Islet of Langerhans (tissue), 1 donor: ENCODE measurements around the gene MRPL44.

Experiments used
- FAIRE-seq: peaks from one replicate; lab custom pipeline; 2011; peaks lifted over from hg19 to GRCh38; lab: Jason Lieb, UNC

The MRPL44 gene

DNA sequence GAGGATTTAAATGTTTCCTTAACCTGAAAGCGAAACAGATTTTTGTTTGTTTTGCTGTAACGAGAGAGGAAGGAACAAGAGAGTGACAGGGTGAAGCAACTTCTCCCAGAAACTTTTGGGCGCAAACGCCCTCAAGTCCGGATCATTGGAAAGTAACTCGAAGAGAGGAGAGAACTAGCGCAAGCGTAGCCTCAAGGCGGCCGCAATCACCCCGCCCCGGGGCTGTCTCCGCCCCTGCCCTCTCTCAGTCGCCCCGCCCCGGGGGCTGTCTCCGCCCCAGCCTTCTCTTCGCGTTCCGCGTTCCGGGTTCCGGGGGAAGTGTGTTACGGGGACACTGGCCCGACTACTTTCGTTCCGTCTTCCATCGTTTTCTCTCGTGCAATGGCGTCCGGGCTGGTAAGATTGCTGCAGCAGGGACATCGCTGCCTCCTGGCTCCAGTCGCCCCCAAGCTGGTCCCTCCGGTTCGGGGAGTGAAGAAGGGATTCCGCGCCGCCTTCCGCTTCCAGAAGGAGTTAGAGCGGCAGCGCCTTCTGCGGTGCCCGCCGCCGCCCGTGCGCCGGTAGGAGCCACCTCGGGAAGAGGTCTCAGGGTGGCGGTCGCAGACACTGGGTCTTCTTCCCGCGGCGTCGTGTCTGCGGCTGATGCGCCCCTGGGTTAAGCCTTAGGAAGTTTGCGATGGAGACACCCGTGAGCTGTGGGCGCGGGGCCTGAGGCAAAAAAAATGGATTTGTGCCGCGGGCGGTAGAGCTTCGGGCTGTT, at the start of gene MRPL44:
MRPL44 (plus strand) TSS at position 372 of the 760 bp plus-strand sequence; CDS start at position 382, 10 bp downstream.
- peak; percentile 81 for FAIRE-seq

DNA sequence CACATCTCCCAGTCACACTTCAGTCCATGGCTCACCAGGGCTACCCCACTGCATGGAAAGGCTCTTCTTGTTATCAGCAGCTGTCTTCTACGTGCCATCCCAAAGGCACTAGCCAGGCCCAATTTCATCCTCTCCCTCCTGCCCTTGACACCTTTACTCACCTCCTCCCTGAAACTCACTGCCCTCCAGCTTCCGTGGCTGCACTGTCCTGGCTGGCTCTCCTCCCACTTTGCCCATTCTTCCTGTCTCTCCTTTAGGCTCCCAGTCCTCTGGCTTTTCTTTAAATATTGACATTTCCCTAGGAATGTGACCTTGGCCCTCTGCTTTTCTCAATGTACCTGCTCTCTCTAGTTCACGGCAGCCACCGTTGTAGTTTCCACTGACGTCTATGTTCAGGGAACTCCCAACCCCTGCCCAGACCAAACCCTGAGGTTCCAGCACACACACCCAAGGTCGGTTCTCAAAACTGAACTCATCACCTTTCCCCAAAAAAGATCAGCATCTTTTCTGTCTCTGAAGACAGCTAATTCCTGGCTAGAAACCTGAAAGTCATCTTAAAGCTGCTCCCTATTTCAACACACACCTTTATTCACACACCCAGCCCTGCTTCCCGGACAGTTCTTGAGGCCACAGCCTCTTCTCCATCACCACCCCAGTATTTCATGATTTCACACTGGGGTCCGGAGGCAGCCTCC, 48.8 kb upstream of the MRPL44 start:
- no peak for FAIRE-seq

DNA sequence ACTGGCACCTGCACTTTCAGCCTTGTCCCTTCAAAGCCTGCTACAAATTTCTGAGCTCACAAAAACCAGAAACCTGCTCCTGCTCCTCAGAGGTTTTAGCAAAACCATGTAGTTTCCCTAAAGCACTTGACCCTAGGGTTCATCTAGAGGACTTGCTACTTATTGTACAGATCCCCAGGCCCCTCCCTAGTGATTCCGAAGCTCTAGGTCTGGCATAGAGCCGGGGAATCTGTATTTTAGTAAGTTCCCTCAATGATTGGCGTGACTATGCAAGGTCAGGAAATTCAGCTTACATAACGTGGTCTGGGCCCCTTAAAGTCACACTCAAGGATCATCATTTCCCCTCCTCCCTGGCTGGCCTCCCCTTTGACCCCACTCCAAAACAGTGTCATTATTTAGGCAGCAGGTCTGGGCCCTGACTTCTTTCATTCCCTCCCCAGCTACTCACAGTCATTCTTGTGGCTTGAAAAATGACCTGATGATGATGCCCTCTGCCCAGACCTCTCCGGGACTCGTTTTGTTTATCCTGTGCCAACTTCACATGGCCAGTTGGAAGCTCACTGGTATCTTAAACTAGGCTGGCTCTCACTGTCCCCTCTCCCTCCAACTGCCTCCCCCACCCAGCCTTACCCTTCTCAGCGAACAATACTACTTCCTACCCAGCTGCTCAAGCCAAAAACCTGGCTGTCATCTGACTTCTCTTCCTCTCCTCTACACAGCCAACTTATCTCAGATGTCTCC, 48.1 kb upstream of the MRPL44 start:
- no peak for FAIRE-seq

DNA sequence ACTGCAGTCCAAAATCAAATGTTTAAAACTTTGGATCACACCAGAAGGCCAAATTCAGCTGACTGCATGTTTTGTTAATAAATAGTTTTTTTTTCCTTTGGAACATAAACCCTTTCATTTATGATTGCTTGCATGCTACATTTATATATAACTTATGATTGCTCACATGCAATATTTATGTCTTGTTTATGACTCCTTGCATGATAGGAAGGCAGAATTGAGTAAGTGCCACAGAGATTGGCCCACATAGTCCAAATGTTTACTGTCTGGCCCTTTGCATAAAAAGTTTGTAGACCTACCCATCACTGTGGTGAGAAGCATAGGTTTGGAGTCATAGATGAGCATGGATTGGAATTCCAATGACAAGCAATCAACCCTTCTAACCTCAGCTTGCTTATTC, 42.9 kb upstream of the MRPL44 start:
- FAIRE-seq, result no peak

DNA sequence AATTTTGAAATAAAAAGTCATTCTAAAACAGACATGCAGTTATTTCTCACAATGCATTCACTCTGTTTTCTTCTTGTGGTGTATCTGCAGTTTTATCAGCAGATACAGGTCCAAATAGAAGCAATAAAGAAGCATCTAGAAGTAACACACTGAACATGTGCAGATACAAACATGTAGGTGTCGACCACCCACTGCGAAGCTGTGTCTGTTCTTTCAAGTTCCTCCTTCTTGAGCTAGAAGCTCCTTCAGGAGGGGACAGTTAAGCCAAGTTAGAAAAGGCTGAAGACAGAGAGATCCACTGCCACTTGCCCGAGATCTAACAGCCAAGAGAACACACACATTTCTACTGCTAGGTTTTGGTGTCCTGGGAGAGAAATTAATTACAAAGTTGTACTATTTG, 42.2 kb upstream of the MRPL44 start:
- no peak for FAIRE-seq

DNA sequence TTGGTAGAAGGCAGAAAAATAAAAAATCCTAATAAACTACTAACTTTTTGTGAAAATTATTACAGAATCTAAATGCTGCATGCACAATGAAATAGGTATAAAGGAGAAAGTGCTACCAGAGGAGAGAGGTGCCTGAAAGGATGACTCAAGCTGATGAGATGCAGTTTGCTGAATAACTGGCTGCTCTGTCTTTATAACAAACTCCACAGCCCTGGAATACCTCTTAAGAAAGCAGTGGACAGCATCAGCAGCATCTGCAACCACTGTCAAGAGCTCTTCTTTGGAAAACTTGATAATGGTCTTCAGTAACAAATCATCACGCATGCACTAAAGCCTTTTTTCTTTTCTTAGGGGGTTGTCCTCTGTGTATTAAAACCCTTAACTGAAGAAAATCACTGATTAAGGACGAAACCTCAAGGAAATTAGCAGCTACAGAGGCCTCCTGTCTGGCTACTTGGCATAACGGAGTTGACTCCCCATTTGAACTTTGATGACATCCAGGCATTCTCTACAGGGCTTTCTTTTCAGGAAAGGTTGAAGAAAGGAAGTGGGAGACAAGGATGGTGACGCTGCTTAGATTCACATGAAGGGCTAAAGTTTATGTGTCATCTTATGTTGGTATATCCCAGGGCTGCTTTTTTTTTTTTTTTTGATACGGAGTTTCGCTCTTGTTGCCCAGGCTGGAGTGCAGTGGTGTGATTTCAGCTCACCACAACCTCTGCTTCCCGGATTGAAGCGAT, 40.9 kb upstream of the MRPL44 start:
- no peak for FAIRE-seq

DNA sequence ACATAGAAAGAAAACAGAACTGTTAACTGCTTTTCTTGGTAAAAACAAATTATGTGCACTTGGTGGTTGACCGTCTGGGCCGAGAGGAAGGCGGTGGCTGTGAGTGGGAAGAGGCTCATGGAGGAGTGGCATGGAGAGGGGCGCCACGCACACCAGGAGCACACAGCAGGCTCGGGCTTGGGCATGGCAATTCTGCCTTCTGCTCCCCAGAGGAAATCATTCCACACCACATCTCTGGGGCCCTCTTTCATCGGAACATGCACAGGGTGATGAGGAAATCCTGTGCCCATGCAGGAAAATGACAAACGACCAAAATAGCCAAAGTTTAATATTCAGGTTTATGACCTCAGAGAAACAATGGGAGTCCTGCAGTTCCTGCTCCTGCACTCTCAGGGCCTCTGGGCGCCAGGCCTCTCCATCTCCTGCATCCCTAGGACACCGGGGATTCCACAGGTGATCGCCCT, 38.6 kb upstream of the MRPL44 start:
- FAIRE-seq, result no peak

DNA sequence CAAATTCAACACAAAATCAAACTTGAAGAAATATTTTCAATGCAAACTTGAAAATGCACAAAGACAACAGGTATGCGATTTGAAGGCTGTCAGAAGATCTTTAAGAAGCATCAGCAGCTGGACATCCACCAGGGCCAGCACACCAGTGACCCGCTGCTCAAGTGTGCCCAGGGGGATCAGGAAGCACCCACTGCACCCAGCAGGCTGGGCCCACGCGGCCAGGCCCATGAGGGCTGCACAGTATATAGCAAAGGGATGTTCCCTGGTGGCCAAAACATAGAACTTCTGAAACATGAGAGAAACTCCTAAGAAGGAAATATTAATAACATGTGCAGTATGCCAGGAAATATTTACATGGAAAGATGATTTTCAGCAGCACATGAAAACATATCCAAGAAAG, 37.2 kb upstream of the MRPL44 start:
- FAIRE-seq, result no peak

DNA sequence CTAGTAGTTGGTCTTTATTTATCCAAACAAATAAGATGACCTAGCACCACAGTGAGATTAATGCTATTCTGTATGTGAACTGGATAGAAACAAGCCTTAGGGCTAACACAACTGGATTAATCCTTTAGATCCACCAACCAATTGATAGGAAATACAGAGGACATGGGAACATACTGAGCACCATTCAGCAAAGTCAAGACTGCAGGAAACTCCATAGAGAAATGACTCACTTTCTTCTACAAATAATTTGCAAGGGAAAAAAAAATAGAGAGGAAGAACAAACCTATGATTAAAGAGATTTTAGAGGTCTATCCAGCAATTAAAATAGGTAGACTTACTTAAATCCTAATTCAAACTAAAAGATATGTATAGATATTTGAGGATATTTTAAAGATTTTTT, 36.1 kb upstream of the MRPL44 start:
- no peak for FAIRE-seq

DNA sequence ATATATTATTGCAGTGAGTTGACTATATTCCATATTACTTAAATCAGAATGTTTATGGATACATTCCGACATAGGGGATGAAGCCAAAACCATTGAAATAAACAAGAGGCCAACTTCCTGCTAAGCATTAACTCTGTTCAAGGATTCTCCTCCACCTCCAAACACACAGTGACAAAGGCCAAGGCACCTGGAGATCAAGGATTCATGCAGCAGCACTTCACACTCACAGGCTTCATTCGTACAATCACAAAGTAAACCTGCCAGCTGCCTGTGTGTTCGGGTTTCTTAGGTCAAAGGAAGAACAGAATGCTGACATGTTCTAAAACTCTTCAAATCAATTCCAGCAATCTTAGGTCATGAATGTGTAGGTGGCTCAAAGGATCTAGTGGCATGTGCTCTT, 35.0 kb upstream of the MRPL44 start:
- FAIRE-seq, result no peak

DNA sequence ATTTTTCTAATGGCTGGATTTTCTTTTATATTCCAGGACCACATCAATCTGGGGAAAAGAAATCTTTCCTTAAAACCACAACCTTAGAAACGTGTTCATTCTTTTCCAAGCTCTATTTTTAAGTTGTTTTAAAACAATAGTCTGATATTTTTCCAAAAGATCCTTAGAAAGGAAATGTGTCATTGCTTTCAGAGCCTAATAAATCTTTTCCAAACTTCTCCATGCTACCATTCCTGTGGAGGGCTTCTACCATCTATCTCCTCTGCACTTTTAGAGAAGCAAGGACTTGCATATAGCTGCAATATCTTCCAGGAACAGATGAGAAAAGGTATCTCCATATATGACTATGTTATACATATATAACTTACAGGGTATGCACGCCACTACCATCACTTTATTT, 33.3 kb upstream of the MRPL44 start:
- no peak for FAIRE-seq

DNA sequence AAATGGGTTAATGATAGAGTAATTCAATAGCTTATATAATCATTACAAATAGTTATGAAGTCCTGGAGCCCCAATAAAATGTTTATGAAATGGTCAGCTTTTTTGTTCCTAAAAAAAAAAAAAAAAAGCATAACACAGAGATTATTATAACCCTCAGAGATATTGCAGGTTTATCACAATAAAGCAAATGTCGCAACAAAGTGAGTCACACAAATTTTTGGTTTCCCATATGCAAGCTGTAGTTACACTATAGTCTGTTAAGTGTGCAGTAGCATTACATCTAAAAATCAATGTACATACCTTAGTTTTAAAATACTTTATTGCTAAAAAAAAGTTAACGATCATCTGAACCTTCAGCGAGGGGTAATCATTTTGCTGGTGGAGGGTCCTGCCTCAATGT, 32.2 kb upstream of the MRPL44 start:
- FAIRE-seq, result no peak

DNA sequence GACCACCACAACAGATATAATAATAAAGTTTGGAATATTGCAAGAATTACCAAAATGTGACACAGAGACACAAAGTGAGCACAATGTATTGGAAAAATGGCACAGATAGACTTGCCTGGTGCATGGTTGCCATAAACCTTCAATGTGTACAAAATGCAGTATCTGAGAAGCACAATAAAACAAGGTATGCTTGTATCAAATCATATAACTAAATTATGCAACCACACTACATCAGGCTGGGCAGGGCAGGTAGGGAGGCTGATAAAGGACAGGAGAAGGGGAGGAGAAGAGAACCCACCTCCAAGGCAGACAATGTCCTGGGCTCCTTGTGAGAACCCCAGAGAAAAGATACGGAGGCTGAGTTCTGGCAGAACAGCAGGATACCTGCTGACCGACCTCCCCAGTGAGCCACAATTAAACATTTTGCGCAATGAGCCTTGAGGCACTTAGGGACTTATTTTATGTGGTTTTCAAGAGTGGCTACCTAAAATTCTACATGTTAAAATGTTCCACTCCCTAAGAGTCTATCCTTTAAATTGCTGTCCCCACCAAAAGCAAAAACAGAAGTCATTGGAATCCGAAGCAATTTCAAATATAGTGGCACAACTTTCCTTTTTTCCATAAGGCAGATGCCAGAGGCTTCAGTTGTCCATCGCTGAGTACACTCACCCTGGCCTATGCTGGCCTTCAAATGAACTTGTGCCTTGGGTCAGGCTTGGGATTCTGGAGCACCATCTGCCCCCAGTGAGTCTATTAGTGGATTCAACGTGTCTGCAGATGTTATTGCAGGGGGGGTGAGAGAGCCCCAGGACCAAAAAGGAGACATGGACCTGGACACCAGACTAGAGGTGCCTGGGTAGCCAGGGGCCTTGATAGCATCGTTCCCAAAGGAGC, 28.9 kb upstream of the MRPL44 start:
- FAIRE-seq, result no peak

DNA sequence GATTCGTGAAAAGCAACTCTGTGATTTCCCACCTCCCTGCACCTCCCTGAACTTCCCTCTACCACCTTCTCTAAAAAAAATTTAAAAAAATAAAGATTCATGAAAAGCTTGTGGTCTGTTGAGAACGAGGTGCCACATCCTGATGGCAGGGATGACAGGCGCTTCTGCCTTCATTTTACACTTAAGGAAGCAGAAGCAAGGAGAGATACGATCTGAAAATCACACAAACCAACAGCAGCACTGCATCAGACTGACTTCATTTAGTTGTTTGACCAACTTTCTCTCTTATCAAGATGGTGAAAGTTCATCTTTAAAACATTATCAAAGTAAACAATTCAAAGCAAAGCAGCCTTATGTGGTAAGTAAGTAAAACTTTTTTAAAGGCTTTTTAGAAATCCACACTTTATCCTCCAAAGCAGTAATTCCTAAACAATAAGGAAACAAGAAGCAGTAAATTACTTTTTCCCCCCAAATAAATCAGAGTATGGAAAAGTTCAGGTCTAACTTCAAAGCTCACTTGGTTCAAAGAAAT, 27.6 kb upstream of the MRPL44 start:
- FAIRE-seq, result no peak

DNA sequence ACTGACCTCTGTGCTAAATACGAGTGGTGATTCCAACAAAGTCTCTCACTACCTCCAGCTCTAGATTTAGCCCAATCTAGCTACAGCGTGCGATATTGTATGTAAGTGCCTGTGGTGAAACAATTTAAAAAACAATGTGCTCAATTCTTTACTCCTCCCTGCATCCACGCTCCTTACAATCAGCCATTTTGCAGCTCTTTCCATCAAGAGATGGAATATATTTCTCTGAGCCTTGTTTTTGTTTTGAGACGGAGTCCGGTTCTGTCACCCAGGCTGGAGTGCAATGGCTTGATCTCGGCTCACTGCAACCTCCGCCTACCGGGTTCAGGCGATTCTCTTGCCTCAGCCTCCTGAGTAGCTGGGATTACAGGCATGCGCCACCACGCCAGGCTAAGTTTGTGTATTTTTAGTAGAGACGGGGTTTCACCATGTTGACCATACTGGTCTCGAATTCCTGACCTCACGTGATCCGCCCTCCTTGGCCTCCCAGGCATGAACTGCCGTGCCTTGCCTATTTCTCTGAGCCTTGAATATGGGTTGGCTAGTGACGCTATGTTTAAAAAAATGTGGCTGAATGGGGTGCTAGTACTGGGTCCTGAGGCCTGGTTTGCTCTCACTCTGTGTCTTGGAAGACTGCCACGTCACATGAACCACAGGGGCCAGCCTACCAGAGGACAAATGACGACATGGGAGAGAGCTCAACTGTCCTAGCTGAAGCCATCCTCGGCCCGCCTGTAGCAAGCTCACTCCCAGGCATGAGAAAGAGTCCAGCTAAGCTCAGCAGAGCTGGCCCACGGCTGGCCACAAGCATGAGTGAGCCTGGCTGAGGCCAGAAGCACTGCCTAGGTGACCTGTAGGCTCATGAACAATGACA, 26.9 kb upstream of the MRPL44 start:
- FAIRE-seq, result no peak

DNA sequence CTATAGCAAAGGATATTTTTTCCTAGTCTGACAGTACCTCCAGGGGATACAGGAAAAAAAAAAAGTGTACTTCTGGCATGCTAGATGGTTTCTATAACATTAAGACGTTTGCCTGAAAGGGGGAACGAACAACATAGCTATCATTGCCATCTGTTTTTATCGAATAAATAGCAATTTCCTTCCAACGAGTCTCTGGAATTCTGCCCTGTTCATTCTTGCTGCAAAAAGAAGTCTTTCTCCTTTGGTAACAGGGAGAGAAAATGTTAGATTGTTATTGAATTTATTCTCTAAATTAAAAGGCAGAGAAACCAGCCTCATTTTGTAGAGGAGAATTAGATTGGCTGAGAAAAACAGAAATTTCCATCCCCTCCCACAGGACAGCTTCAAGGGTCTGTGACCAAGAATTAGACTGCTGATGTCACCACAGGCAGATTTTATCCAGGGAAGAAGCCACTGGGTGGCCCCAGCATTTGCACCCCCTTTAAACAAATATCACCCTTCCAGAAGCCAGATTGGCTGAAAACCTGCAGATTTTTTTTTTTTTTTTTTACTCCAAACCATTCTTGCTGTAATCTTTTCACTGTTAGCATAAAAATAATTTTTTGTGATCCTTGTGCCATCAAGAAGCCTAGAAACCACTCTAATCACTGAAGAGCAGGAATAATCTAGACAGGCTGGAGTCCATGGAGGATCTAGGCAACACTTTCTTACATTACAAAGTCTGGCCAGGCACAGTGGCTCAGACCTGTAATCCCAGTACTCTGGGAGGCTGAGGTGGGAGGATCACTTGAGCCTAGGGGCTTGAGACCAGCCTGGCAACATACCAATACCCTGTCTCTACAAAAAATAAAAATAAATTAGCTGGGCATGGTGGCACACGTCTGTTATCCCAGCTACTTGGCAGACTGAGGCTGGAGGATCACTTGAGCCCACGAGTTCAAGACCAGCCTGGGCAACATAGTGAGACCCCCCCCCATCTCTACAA, 24.2 kb upstream of the MRPL44 start:
- no peak for FAIRE-seq

DNA sequence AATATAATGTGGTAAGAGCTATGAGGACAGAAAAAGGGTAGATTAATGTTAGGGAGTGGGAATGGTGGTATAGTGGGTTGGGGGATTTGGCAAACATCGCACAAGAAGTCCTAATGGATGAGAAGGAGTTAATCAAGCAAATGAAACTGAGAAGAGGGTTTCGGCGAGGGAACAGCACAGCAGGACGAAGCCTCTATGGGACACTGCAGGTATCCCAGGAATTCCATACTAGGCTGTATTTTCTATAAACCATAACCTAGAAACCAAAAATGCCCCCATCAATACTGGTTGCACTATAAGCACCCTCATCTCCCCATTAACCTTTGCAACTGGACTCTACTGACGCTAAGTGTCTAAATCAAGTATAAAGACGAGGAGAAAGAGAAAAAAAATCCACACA, 22.4 kb upstream of the MRPL44 start:
- no peak for FAIRE-seq

DNA sequence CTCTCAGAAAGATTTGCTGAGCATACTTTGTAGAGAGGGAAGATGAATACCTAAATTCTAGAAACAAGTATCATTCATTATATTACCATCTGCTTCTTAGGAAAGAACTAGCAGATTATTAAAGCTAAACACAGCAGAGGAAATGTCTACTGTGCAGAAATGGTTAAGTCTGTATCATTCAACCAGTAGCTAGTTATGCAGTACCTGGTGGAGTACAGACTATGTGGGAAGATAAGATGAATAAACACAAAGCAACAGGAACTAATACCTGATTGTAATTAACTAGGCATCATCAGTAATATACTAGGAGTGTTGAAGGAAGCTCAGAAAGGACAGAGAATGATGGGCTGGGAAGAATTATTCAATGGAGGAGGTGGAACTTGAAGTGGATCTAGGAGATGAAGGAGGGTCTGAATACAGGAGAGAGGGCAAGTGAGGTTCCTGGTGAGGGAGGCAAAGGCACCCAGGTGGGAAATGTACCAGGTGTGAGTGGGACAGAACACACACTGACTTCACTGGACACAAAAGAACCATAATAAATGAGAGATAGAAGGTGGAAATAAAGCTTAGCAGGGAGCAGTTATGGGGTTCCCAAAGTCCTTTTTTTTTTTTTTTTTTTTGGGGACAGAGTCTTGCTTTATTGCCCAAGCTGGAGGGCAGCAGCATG, 21.7 kb upstream of the MRPL44 start:
- FAIRE-seq, result no peak
